ENCODE results near the gene HNRNPR.
"Not testable (repeated sequence)": the region's sequence is repeated elsewhere in the genome, so short reads cannot be mapped to it uniquely, and the experiment has no call there.

The HNRNPR gene

DNA sequence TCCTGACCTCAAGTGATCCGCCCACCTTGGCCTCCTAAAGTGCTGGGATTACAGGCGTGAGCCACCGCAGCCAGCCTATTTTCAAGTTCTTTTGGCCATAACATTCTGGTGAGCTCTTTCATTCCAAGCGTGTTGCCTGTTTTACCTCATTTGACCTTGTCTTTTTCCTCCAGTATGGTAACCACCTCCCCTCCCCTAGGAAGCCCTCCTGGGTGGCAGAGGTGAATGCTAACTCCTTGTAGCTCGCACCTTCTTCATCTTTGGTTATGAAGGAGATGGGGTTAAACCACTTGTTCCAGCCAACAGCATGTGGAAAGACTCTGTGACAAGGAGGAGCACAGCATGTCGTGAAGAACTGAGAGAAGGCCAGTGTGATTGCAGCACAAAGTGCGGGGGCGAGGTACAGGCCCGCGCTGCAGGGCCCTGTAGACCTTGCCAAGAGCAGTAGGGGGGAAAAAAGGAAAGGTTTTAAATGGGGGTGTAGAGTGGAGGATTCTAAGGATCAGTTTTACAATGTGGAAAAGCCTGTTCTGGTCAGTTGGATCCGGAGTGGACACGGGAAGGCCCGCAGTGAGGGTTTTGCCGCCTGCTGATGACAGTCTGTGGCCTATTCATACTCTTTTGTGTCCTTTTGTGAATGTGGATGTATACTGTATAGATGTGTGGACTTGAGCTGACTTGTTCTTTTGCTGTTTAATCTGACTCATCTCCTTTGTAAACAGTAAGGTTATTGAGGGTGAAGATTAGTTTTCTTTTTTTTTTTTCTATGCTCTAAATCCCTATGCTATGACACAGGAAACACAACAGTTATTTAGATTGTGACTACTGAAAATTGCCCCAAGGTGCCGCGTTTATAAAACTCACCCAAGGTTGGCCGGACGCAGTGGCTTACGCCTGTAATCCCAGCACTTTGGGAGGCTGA, 33.1 kb upstream of the HNRNPR start:
- Mint-ChIP-seq H3K4me1 (no peaks in the 10 kb centered on the region), H3K27ac (ENCODE audit: low read depth) (no peak overlapping the region), H3K36me3 (ENCODE audit: insufficient read depth) (no peaks in the 10 kb centered on the region), H3K4me3 (no peak overlapping the region), H3K9me3 (no peaks in the 10 kb centered on the region), H3K27me3 (no peaks in the 10 kb centered on the region)
- no peak for ATAC-seq (replicated peaks; ENCODE audit: extremely low read depth, poor library complexity, severe bottlenecking)
- no peak for DNase-seq (ENCODE audit: low spot score in 2 of 2)

- not testable (repeated sequence) for ATAC-seq (replicated peaks; ENCODE audit: extremely low read depth, poor library complexity, severe bottlenecking); DNase-seq (ENCODE audit: low spot score in 2 of 2); H3K27me3 Mint-ChIP-seq; H3K9me3 Mint-ChIP-seq; H3K27ac Mint-ChIP-seq (ENCODE audit: low read depth); H3K36me3 Mint-ChIP-seq (ENCODE audit: insufficient read depth); H3K4me3 Mint-ChIP-seq
- H3K4me1 Mint-ChIP-seq, result peaks cover 16% of the 10 kb centered on the region
Measured at GRCh38 chr1:23374079-23374735, 30.1 kb upstream of the HNRNPR start.

- no peak overlapping the region for H3K4me3 Mint-ChIP-seq
- ATAC-seq (replicated peaks; ENCODE audit: extremely low read depth, poor library complexity, severe bottlenecking), result no peak
- peaks cover 25% of the 10 kb centered on the region for H3K4me1 Mint-ChIP-seq
- no peak for DNase-seq (ENCODE audit: low spot score in 2 of 2)
- no peak overlapping the region for H3K27ac Mint-ChIP-seq (ENCODE audit: low read depth)
- peaks cover 2% of the 10 kb centered on the region for H3K36me3 Mint-ChIP-seq (ENCODE audit: insufficient read depth)
- H3K27me3 Mint-ChIP-seq, result no peaks in the 10 kb centered on the region
- no peaks in the 10 kb centered on the region for H3K9me3 Mint-ChIP-seq
Measured at GRCh38 chr1:23371987-23372880, 28.1 kb upstream of the HNRNPR start.

DNA sequence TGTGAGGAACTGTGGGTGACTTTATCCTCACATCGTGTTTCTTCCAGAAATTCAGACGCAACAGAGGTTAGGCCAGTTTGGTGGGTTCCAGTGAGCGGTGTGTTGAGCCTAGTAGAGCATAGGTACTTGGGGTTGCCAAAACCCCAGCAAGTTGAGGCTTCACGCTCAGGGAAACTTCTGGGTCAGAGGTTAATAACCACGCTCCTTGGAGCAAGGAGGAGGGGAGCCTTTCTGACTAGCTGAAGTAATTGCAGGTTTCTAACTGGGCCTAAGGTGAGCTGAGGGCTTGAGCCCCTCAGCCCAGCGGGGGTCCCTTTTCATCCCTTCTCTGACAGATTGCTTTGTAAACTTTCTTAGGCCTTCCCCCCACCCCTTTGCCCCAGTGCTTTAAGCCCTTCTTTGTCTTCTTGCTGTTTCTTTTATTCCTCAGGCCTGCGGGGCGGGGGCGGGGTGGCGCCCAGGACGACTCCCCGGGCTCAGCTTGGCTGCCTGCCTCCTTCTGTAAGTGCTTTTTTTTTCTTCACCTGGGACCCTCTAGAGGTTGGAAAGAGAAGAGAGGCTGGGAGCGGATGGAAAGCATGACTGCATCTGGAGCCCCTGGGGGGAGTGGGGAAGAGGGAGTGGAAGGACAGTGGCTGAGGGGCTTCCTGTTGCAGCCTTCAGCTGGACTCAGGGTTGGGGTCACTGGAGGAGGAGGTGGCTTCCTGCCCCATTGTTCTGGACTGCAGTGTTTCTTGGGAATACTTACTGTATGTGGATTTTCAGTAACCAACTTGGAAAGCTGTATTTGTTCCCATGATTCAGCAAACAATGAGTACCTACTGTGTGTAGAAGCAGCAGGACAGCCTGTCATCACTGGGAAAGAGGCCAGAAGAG, 26.9 kb upstream of the HNRNPR start:
- peak overlapping the region; percentile 34 for H3K4me3 Mint-ChIP-seq
- ATAC-seq (replicated peaks; ENCODE audit: extremely low read depth, poor library complexity, severe bottlenecking), result no peak
- H3K27me3 Mint-ChIP-seq, result no peaks in the 10 kb centered on the region
- H3K9me3 Mint-ChIP-seq, result no peaks in the 10 kb centered on the region
- peaks cover 2% of the 10 kb centered on the region for H3K36me3 Mint-ChIP-seq (ENCODE audit: insufficient read depth)
- no peak overlapping the region for H3K27ac Mint-ChIP-seq (ENCODE audit: low read depth)
- H3K4me1 Mint-ChIP-seq, result peaks cover 31% of the 10 kb centered on the region
- no peak for DNase-seq (ENCODE audit: low spot score in 2 of 2)

- Mint-ChIP-seq H3K4me3 (peak overlapping the region; percentile 93), H3K27ac (ENCODE audit: low read depth) (no peak overlapping the region)
Measured at GRCh38 chr1:23370330-23370708, 26.2 kb upstream of the HNRNPR start.

GRCh38 chr1:23369335-23370013, 25.4 kb upstream of the HNRNPR start, which contains the start of gene ZNF436:
Gene ZNF436, minus strand, starts transcription at chr1:23369836. Its CDS starts 1,831 bp downstream, at chr1:23368005.
- Mint-ChIP-seq H3K36me3 (ENCODE audit: insufficient read depth) (peaks cover 3% of the 10 kb centered on the region), H3K4me1 (peaks cover 31% of the 10 kb centered on the region), H3K27ac (ENCODE audit: low read depth) (peak within 1 kb of the TSS; percentile 85), H3K4me3 (peak within 1 kb of the TSS; percentile 93), H3K27me3 (no peaks in the 10 kb centered on the region), H3K9me3 (no peaks in the 10 kb centered on the region)
- no peak for ATAC-seq (replicated peaks; ENCODE audit: extremely low read depth, poor library complexity, severe bottlenecking)
- no peak for DNase-seq (ENCODE audit: low spot score in 2 of 2)

More at GRCh38 chr1:23370330-23370708, 26.2 kb upstream of the HNRNPR start:
- Mint-ChIP-seq H3K4me1 (peaks cover 31% of the 10 kb centered on the region), H3K36me3 (ENCODE audit: insufficient read depth) (peaks cover 2% of the 10 kb centered on the region), H3K27me3 (no peaks in the 10 kb centered on the region), H3K9me3 (no peaks in the 10 kb centered on the region)
- ATAC-seq (replicated peaks; ENCODE audit: extremely low read depth, poor library complexity, severe bottlenecking) (no peak), DNase-seq (ENCODE audit: low spot score in 2 of 2) (no peak)

DNA sequence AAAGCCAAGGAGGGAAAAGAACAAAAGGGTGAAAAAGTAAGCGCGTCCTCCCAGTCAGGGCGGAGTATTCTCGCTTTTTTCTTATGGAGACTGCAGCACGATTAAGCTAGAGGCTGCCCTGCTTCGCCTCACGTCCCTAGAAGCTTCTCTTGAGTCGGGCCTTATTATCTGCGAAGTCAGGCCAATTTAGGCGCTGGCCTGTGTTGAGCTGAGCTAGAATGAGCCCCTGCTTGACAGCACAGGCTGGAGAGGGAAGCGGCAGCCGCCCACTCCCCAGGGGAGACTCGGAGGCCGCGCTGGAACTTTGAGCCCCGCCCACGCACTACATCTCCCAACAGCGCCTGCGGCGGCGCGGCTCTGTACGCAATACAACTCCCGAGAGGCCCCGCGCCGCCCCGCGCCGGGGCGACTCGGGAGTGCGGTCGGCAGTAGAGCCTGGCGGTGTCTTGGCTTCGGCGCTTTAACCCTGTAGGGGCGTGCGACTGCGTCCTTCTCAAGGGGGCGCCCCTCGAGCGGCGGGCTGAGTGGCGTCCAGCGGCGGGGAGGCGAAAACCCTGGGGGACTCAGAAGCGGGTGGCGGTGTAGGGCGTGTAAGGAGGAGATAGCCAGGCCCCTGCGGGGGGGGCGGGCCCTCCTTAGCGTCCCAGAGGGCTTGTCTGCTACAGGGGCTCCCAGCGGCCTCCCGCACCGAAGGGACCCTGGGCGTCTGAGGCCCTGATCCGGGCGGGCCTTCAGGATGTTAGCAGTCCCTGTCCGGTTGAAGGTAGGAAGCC, 24.7 kb upstream of the HNRNPR start:
- ATAC-seq (replicated peaks; ENCODE audit: extremely low read depth, poor library complexity, severe bottlenecking) (peak; percentile 85), DNase-seq (ENCODE audit: low spot score in 2 of 2) (peak; percentile 70 to 75)
- Mint-ChIP-seq H3K4me1 (peaks cover 31% of the 10 kb centered on the region), H3K27ac (ENCODE audit: low read depth) (peak overlapping the region; percentile 85), H3K4me3 (peak overlapping the region; percentile 93), H3K27me3 (no peaks in the 10 kb centered on the region), H3K9me3 (no peaks in the 10 kb centered on the region), H3K36me3 (ENCODE audit: insufficient read depth) (peaks cover 3% of the 10 kb centered on the region)

- peak; percentile 88 to 97 for DNase-seq (ENCODE audit: low spot score in 2 of 2)
- H3K27me3 Mint-ChIP-seq, result no peaks in the 10 kb centered on the region
- peaks cover 2% of the 10 kb centered on the region for H3K9me3 Mint-ChIP-seq
- peaks cover 6% of the 10 kb centered on the region for H3K36me3 Mint-ChIP-seq (ENCODE audit: insufficient read depth)
- peak; percentile 94 for ATAC-seq (replicated peaks; ENCODE audit: extremely low read depth, poor library complexity, severe bottlenecking)
- peak overlapping the region; percentile 85 for H3K27ac Mint-ChIP-seq (ENCODE audit: low read depth)
- peak overlapping the region; percentile 93 for H3K4me3 Mint-ChIP-seq
- peaks cover 31% of the 10 kb centered on the region for H3K4me1 Mint-ChIP-seq
Measured at GRCh38 chr1:23367791-23368561, 23.9 kb upstream of the HNRNPR start.

GRCh38 chr1:23367451-23367790, 23.3 kb upstream of the HNRNPR start:
- Mint-ChIP-seq H3K9me3 (peaks cover 5% of the 10 kb centered on the region), H3K27ac (ENCODE audit: low read depth) (peak overlapping the region; percentile 85), H3K4me1 (peaks cover 31% of the 10 kb centered on the region), H3K36me3 (ENCODE audit: insufficient read depth) (peaks cover 11% of the 10 kb centered on the region), H3K4me3 (peak overlapping the region; percentile 93), H3K27me3 (no peaks in the 10 kb centered on the region)
- DNase-seq (ENCODE audit: low spot score in 2 of 2), result no peak
- ATAC-seq (replicated peaks; ENCODE audit: extremely low read depth, poor library complexity, severe bottlenecking), result no peak

GRCh38 chr1:23366598-23366997, 22.5 kb upstream of the HNRNPR start:
- Mint-ChIP-seq H3K4me1 (peaks cover 31% of the 10 kb centered on the region), H3K27me3 (no peaks in the 10 kb centered on the region), H3K9me3 (peaks cover 5% of the 10 kb centered on the region), H3K4me3 (peak overlapping the region; percentile 93), H3K36me3 (ENCODE audit: insufficient read depth) (peaks cover 14% of the 10 kb centered on the region), H3K27ac (ENCODE audit: low read depth) (no peak overlapping the region)
- ATAC-seq (replicated peaks; ENCODE audit: extremely low read depth, poor library complexity, severe bottlenecking) (no peak), DNase-seq (ENCODE audit: low spot score in 2 of 2) (no peak)
